Midbrain (tissue), 1 donor: ENCODE measurements around the gene AOPEP.
"Not testable (repeated sequence)": the region's sequence is repeated elsewhere in the genome, so short reads cannot be mapped to it uniquely, and the experiment has no call there.

Source experiments
- DNase-seq: peaks from one replicate; lab custom pipeline; 2025; lab: John Stamatoyannopoulos, UW

The AOPEP gene

DNA sequence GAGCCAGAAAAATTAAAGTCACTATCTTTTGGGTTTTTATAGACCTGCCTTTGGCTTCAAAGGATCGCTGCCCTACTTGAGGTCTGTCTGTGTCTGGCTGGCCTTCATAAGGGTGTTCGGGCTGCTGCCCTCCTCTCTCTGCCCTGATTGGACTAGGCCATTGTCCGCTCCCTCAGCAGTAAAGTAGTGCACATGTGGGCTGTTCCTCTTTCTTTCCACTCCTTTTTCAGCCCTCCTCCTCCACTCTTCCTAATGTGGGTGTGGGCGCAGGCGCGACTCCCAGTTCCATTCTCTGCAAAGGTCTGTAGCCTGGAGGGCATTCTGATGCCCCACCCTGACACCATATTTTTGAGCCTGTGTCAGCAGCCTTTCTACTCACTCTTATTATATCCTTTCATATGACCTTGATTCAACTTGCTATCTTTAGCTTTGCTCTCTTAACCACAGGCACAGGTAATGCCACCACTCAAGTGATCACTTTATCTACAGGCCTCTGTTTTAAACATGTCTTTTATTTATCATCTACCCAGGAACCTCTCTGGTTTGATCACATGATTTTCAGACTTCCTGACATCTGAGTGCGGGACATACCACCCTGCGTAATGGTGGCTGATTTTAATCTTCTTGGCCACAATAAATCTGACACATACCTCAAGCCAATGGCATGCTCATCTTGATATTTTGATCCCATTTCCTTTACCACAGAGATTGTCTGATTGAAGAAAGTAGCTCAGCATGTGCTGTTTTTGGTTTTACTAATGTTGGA, 144.5 kb downstream of the AOPEP start:
- DNase-seq, result no peak

DNA sequence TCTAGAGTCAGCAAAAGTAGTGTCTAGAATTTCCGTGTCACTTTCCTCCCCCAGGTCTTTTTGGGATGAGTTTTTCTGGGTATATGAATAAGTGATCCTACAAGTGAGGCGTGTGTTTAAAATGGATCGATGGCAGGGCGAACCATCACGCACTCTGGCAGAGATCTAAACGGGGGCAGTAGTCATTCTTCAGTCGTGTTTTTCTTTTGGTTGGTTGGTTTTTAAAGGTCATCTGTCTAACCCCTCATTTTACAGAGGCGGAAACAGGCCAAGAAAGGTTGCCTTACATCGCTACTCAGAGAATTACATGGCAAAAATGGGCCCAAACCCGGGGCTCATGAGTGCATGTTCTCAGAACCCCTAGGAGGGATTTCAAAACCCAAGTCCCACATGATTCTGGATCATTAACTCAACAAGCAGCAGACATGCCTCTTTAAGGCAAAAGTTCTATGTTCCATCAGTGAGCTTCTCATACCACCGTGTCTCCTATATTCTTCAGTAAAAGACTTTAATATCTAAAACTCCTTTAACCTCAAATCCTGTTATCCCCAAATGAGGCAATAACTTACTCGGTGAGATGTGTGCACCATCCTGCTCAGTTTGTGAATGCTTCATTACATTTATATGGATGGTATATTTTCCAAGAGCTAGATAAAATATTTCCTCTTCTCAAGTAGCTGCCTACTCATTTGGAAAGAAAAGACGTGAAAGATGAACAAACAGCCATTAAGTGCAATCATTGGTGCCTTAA, 145.8 kb downstream of the AOPEP start:
- DNase-seq, result no peak

DNA sequence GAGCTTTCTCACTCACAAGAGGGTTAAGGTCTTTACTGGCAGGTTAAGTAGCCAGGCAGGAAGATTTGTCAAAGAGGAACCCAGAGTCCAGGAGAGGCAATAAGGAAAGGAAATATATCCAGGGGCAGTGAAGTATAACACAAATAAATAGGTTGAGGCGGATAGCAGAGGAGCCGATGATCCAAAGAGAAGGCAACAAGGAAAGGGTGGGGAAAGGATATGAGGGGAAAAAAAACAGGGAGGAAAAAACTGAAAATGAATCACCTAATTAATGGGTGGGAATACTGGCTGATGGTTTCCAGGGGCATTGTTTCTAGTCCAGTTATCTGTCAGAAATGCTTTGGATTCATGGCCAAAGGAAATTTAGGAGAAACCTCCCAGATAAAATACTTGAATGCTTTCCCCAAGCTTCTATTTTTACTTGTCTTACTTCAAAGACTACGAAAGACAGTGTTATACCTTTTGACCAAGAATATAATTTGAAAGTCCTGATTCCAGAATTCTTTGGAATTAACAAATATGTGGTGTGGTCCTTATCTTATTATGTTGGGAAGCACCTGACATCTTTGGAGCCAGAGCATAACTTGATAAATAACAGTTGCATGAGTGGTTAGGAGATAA, 146.5 kb downstream of the AOPEP start:
- no peak for DNase-seq

DNA sequence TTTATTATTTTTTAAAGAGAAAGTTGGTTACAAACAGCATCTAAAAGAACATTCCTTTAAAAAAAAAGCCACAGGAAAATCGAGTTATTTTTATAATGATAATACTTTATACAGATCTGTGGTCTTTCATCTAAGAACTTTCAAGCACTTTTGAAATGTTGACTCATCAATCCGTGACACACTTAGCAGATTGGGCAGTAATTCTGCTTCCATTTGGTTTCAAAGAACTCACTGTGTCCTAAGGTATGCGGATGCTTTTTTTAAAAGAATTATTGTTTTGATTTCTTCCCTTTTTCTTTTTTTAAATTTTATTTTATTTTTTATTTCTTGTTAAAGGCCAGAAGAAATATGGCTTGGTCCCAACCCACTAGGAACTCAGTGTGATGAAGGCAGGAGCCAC, 147.8 kb downstream of the AOPEP start:
- no peak for DNase-seq

DNA sequence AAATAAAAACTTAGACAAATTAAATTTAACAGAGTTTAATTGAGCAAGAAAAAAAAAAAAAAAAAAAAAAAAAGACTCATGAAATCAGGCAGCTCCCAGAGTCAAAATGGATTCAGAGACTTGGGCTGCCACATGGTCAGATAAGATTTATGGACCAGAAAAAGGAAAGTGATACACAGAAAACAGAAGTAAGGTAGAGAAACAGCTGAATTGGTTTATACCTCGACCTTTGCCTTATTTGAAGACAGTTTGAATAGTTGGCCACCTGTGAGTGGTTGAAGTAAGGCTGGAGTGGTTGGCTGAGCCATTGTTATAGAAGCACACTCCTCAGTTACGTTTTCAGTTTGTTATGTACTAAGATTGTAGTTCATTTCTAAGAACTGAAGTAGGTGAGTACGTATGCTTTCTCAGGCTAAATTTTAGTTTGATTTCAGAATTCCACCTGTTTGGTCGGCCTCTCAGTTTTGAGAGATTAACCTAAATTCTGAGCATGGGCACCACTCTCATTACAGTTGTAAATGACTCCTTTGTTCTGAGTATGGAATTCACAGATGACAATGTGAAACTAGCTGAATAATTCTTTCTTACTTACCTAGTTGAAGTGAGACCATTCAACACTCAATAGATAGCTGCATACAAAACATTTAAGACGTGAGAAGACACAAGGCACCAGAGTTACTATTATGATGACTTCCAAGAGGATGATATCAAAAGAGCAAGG, 149.0 kb downstream of the AOPEP start:
- no peak for DNase-seq

DNA sequence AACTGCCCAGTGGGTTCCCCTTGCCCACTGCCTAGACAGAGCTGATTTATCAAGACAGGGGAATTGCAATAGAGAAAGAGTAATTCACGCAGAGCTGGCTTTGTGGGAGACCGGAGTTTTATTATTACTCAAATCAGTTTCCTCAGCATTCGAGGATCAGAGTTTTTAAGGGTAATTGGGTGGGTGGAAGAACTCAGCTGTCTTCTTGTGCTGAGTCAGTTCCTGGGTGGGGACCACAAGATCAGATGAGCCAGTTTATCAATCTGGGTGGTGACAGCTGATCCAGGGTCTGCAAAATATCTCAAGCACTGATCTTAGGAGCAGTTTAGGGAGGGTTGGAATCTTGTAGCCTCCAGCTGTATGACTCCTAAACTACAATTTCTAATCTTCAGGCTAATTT, 152.3 kb downstream of the AOPEP start:
- DNase-seq, result not testable (repeated sequence)

DNA sequence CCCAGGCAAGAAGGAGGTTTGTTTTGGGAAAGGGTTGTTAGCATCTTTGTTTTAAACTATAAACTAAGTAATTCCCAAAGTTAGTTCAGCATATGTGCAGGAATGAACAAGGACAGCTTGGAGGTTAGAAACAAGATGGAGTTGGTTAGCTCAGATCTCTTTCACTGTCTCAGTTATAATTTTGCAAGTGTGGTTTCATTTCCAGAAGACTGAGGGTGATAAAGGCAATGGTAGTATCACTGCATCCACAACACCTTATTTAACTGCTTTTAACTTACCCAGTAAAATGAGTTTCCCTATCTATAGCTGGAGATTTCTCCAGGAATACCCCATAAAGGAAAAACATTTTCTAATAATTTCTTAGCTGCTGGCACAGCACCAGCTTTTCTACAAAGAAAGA, 152.7 kb downstream of the AOPEP start:
- DNase-seq, result no peak

DNA sequence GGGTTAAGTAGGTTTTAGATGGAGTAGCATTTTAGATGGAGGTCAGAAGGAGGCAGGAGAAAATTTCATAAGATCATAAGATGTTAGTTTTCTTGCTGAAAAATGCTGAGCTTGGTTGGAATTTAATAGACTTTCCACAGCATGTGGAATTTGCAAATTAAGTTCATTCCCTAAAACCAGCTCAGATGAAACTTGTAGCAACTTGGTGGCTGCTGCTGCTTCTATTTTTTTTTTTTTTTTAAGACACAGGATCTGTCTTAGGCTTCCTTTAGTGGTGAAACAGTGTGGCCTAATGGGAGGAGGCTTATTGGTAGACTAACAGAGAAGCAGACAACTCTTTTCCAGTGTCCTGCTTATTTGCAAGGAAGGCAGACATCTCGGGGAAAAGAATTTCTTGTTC, 154.5 kb downstream of the AOPEP start:
- DNase-seq, result no peak

DNA sequence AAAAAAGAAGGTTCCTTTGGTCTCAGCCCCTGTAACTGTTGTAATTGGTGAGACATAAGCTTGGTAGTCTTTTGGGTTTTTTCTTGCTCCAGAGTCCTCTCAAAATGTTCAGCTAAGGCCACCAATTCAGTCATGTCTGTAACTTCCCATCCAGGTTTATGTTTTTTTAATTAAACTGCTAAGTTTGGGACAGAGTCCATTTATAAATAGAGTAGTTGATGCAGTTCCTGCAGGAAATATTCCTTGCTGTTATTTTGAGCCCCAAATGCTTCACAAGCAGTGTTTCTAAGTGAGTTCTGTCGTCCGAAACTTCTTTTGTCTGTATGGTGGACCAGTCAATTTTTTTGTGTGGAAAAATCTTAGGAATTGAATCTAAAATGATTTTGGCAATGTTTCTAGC, 155.0 kb downstream of the AOPEP start:
- no peak for DNase-seq

DNA sequence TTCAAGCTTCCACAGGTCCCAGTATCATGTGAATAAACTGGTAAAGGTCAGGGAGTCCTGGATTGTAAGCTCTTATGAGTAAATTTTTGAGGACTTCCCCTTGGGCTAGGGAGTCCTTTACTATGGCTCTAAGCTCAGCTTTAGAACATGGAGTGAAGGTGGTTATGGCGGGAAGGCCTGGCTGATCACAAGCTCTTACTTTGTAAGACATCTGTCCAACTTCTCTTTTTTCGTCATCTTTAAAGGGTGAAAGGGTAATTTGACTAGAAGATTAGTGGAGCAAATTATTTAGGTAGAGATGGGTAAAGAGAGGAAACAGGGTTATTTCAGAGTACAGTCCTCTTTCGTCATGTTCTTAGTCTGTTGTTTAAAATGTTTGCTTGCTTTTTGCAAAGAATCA, 155.4 kb downstream of the AOPEP start:
- DNase-seq, result no peak

DNA sequence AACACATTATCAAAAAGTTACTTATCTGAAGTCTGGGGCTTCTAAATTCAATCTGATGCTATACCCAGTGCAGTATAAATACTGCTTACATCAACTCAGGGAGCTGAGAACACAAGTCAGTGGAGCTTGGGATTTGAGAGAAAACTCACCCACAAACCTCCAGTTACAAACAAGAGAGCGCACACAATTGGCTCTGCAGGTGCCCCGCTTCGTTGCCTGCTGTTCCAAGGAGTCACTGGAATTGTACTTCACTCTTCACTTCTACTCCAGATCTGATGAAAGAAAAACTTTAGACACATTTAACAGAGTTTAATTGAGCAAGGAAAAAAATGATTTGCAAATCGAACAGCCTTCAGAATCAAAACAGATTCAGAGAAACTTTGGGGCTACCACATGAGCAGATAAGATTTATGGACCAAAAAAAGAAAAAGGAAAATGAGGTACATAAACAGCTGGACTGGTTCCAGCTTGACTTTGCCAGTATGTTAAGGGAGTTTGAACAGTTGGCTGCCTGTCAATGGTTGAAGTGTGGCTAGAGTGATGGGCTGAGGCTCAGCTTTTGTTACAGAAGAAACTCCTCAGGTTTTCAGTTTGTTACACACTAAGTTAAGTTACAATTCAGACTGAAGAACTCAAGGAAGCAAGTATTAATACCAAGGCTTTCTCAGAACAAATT, 156.6 kb downstream of the AOPEP start:
- DNase-seq, result no peak

DNA sequence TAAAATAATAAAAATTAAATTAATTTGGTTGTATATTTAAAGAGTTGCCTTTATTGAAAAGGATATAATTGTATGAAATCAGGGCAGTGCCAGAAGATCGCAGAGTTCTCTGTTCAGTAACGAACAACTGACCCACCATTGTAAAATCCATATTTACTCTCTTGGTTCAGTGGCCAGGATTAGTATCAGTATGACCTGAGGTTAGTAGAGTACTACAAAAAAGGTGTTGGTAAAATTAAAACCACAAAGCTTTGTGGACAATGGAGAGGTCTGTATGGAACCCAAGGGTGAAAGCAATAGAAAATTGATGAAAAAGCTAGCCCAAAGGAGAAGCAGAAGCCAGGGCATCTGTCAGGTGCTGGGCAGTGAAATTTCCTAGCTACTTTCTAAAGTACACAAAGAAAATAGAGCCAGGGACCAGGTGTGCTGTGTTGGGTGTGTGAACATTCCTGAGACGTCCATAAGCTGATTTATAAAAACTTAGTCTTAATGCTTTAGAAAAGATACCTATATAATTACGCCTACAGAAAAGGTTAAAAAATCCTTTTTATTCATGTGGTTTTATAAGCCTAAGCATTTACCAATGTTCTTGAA, 159.5 kb downstream of the AOPEP start:
- DNase-seq, result no peak

DNA sequence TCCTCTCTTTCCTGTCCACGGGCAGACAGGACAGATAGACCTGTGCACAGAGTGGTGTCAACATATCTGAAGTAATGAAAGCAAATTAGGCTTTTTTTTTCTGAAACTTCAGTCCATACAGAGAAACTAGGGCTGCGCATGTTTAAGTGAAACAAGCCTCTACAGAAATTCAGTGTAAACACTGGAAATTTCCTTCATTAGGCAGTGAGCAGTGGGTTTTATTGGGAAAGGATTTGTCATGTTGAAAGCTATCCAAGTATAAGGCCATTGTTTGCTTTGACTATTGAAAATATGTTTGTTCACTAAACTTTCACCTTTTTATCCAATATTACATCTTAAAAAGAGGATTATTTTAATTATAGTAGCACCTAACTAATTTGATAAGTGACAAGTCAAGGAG, 161.2 kb downstream of the AOPEP start:
- no peak for DNase-seq

DNA sequence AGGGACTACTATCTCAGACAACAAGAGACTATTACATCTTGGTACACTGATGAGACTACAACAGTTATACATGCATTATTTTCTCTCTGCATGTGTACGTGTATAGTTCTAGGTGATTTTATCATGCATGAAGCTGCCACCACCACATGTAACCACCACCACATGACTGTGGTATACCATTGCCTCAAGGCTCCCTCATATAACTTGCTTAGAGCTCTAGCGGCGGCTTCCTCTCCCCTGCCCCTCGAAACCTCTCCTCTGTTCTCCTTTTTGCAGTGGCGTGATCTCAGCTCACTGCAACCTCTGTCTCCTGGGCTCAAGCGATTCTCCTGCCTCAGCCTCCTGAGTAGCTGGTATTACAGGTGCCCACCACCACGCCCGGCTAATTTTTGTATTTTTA, 162.3 kb downstream of the AOPEP start:
- no peak for DNase-seq

DNA sequence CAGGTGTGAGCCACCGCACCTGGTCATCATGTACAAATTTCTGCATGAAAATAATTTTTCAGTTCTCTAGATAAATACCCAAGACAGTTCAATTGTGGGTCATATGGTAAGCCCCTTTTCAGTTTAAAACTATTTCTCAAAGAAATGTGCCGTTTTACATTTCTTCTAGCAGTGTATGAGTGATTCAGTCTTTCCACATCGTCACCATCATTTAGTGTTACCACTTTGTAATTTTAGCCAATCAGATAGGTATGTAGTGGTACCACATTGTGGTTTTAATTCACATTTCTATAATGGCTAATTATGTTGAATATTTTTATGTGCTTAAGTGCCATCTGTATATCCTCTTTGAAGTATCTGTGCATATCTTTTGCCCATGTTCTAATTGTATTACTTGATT, 163.1 kb downstream of the AOPEP start:
- DNase-seq, result no peak

DNA sequence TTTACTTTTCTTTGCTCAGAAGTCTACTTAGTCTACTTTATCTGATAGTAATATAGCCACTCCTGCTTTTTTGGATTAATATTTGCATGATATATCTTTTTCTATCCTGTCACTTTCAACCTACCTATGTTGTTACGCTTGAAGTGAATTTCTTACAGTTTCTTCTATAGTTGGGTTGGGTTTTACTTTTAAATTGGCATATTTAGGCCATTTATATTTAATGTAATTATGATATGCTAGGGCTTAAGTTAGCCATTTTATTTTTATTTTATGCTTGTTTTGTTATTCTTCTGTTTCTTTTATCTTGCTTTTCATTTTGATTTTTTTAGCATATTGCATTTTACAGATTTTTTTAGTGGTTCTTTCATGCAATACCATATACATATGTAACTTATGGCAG, 164.7 kb downstream of the AOPEP start:
- DNase-seq, result no peak

DNA sequence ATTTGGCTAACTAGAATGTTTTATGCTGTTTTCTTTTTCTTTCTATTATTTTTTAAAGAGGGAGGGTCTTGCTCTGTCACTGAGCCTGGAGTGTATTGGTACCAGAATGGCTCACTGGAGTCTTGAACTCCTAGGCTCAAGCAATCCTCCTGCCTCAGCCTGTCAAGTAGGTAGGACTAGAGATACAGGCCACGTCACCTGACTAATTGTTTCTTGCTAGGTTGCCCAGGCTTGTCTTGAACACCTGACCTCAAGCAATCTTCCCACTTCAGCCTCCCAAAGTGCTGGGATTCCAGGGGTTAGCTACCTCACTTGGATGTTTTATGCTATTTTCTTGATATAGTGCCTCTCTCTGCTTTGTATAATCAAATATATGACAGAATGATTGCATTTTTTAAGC, 166.2 kb downstream of the AOPEP start:
- no peak for DNase-seq

DNA sequence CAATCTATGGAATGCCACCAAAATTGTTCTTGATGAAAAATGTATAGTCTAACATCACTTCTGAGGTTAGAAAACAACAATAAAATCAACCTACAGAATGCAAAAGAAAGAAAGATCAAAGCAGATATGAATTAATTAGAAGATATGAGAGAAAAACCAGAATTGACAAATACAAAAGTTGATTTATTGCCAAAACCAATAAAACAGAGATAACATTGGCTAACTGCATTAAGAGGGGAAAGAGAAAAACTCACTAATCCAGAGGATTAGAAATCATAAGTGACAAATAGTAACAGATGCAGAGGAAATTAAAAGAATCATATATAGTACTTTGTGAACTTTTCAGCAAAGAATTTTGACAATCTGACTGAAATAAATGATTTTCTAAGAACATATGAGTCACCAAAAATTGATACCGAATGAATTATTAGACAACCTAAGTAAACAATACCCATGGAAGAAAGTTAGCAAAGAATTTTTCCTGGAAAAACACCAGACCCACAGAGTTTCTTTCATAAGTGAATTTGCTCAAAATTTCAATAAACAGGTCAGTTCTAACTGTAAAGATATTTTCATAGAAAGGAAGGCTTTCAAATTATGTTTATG, 167.7 kb downstream of the AOPEP start:
- no peak for DNase-seq

DNA sequence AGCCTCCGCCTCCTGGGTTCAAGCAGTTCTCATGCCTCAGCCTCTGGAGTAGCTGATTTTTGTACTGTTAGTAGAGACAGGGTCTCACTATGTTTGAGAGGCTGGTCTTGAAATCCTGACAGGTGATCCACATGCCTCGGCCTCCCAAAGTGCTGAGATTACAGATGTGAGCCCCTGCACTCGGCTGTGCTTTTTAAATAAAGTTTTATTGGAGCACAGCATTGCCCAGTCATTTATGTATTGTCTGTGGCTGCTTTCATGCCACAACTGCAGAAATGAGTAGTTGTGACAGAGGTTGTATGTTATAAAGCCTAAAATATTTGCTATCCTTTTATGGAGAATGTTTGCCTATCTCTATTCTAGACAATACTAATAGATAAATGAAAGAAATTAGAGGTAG, 169.2 kb downstream of the AOPEP start:
- no peak for DNase-seq

DNA sequence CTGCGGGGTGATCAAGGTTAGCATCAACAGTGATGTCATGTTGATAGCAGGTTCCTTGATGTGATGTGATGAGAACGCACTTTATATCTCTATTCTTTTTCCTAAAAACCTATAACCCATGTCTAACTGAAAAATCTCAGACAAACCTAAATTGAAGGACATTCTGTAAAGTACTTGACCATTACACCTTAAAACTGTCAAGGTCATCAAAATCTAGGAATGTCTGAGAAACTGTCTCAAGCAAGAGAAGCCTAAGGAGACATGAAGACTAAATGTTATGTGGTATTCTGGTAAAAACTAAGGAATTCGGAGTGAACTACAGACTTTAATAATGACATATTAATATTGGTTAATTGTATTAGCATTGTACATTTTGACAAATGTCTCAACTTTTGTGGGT, 170.0 kb downstream of the AOPEP start:
- no peak for DNase-seq
